ENCODE measurements around the gene LRRTM2. TPM values are rescaled to one million over a fixed set of nuclear protein-coding genes. Genes with fewer than 3 reads are reported as not detected.
"Not testable (repeated sequence)": the region's sequence is repeated elsewhere in the genome, so short reads cannot be mapped to it uniquely, and the experiment has no call there.

The LRRTM2 gene, protein sequence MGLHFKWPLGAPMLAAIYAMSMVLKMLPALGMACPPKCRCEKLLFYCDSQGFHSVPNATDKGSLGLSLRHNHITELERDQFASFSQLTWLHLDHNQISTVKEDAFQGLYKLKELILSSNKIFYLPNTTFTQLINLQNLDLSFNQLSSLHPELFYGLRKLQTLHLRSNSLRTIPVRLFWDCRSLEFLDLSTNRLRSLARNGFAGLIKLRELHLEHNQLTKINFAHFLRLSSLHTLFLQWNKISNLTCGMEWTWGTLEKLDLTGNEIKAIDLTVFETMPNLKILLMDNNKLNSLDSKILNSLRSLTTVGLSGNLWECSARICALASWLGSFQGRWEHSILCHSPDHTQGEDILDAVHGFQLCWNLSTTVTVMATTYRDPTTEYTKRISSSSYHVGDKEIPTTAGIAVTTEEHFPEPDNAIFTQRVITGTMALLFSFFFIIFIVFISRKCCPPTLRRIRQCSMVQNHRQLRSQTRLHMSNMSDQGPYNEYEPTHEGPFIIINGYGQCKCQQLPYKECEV
- total RNA-seq: under 1 TPM; 0.05 to 0.49 (median 0.24) TPM

DNA sequence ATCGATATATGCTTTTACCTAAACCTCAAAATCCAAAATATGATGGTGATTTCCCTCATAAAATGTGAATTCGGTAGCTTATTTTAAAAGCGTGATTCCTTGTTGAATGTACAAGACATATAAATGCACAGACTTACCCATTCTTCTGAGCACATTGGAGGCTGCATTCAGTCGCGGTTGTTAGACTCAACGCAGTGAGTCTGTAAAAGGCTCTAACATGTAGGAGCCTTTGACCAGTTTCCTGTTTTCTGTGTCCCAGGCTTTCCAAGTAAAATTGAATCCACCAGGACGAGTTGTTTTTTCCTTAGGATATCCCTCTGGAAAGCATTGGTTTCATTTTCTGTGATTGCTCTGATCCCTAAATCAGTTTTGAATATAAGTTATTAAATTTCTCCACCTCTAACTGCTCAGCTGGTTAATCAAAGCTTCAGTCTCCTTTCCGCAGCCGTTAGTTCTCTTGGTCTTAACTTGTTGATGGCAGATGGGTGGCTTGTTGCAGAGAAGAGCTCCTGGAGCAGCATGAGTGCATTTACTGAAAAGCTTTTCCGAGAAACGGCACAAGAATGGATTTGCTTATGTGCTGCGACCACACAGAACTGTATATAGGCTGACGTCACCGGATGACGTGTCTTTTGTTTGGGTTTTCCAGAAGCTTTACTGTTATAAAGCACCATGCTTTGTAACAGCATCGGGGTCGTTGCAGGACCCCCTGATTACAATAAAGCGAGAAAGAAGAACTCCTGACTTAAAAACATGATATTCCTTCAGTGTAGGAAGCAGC is at the start of gene LRRTM2:
Gene LRRTM2, minus strand, starts transcription at position 565 of the 781 bp plus-strand sequence. Its CDS starts 424 bp downstream, at position 141.
- no peaks in the 10 kb centered on the region for H3K27me3 ChIP-seq
- peaks cover 43 to 59% of the 10 kb centered on the region in 2 donors for H3K4me1 ChIP-seq
- H3K9me3 ChIP-seq: no peaks in the 10 kb centered on the region
- in situ Hi-C loops (cut with MboI; ENCODE audit: low sequenced_read_pairs in 4 of 4) (no loop called here), intact Hi-C loops (cut with DNase I; ENCODE audit: low total_unique reads) (no loop called here)
- TF ChIP-seq, protein P1, sequence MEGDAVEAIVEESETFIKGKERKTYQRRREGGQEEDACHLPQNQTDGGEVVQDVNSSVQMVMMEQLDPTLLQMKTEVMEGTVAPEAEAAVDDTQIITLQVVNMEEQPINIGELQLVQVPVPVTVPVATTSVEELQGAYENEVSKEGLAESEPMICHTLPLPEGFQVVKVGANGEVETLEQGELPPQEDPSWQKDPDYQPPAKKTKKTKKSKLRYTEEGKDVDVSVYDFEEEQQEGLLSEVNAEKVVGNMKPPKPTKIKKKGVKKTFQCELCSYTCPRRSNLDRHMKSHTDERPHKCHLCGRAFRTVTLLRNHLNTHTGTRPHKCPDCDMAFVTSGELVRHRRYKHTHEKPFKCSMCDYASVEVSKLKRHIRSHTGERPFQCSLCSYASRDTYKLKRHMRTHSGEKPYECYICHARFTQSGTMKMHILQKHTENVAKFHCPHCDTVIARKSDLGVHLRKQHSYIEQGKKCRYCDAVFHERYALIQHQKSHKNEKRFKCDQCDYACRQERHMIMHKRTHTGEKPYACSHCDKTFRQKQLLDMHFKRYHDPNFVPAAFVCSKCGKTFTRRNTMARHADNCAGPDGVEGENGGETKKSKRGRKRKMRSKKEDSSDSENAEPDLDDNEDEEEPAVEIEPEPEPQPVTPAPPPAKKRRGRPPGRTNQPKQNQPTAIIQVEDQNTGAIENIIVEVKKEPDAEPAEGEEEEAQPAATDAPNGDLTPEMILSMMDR (IDR thresholded peaks at IDR 0.05 in 4 of 5, conservative IDR thresholded peaks at IDR 0.05 in 1 of 5): no peak
- no peak for TF ChIP-seq POLR2A (IDR thresholded peaks at IDR 0.05)
- DNase-seq (no peak), ATAC-seq (no peak)
- no peaks in the 10 kb centered on the region for H3K36me3 ChIP-seq
- H3K4me3 ChIP-seq: peak within 1 kb of the TSS in 3 of 4 donors; percentile 11 to 18 (median 16)
- no peak within 1 kb of the TSS for H3K27ac ChIP-seq

- no peak for ATAC-seq
- no peak overlapping the region for H3K27ac ChIP-seq
- in situ Hi-C loops (cut with MboI; ENCODE audit: low sequenced_read_pairs in 4 of 4): no loop called here
- no peaks in the 10 kb centered on the region for H3K9me3 ChIP-seq
- intact Hi-C loops (cut with DNase I; ENCODE audit: low total_unique reads): no loop called here
- TF ChIP-seq, protein P1 (IDR thresholded peaks at IDR 0.05 in 4 of 5, conservative IDR thresholded peaks at IDR 0.05 in 1 of 5): no peak
- no peak for TF ChIP-seq POLR2A (IDR thresholded peaks at IDR 0.05)
- no peaks in the 10 kb centered on the region for H3K27me3 ChIP-seq
- no peak overlapping the region for H3K4me3 ChIP-seq
- peaks cover 0 to 36% of the 10 kb centered on the region in 2 donors for H3K36me3 ChIP-seq
- peaks cover 0 to under 1% of the 10 kb centered on the region in 2 donors for H3K4me1 ChIP-seq
- DNase-seq: no peak
Observed at GRCh38 chr5:138922494-138922893, 47.4 kb upstream of the LRRTM2 start.

DNA sequence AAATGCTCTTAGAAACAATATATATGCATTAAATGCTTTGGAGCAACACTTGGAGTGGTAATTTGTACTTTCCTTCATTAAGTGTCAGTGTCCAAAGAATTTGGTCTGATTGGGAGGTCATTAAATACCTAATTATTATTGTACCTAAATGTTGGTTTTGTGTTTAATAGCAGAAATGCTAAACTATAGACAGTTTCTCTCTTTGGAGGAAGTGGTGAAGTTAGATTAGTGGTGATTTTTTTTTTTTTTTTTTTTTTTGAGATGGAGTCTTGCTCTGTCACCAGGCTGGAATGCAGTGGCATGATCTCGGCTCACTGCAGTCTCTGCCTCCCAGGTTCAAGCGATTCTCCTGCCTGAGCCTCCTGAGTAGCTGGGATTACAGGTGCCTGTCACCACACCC is 46.2 kb upstream of the LRRTM2 start:
- H3K4me3 ChIP-seq; H3K9me3 ChIP-seq; in situ Hi-C loops (cut with MboI; ENCODE audit: low sequenced_read_pairs in 4 of 4); H3K4me1 ChIP-seq; H3K27me3 ChIP-seq; DNase-seq; intact Hi-C loops (cut with DNase I; ENCODE audit: low total_unique reads); H3K27ac ChIP-seq; ATAC-seq: not testable (repeated sequence)
- peaks cover 0 to 28% of the 10 kb centered on the region in 2 donors for H3K36me3 ChIP-seq

- Histone ChIP-seq H3K27ac (no peak overlapping the region), H3K27me3 (no peaks in the 10 kb centered on the region), H3K36me3 (peaks cover 0 to 16% of the 10 kb centered on the region in 2 donors), H3K4me1 (no peaks in the 10 kb centered on the region), H3K4me3 (no peak overlapping the region), H3K9me3 (no peaks in the 10 kb centered on the region)
- in situ Hi-C loops (cut with MboI; ENCODE audit: low sequenced_read_pairs in 4 of 4) (no loop called here), intact Hi-C loops (cut with DNase I; ENCODE audit: low total_unique reads) (no loop called here)
- ATAC-seq (no peak), DNase-seq (no peak)
- no peak for TF ChIP-seq POLR2A (IDR thresholded peaks at IDR 0.05)
- TF ChIP-seq, protein P1 (IDR thresholded peaks at IDR 0.05 in 4 of 5, conservative IDR thresholded peaks at IDR 0.05 in 1 of 5): no peak
Observed at GRCh38 chr5:138920181-138920580, 45.0 kb upstream of the LRRTM2 start.

DNA sequence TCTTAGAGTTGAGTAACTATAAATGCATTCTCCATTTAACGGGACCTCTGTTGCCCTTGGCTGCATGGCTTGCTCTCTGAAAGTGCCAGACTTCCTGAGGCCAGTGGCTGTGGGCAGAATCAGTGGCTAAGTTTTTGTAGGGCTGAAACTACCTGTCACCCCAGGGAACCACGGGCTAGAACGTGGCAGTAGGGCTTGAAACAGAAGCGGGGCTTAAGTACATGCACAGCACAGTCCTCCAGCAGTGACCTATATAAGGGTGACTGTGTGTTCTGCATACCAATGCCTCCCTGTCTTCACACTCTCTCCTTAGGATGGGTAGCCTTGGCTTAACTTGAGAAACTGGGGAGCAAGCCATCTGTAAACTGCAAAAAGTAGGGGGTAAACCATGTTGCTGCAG is 43.6 kb upstream of the LRRTM2 start:
- ATAC-seq (no peak), DNase-seq (no peak)
- Histone ChIP-seq H3K27me3 (no peaks in the 10 kb centered on the region), H3K27ac (no peak overlapping the region), H3K4me3 (no peak overlapping the region), H3K4me1 (no peaks in the 10 kb centered on the region), H3K9me3 (no peaks in the 10 kb centered on the region), H3K36me3 (peaks cover 0 to 6% of the 10 kb centered on the region in 2 donors)
- in situ Hi-C loops (cut with MboI; ENCODE audit: low sequenced_read_pairs in 4 of 4): no loop called here
- intact Hi-C loops (cut with DNase I; ENCODE audit: low total_unique reads): no loop called here
- TF ChIP-seq, protein P1 (IDR thresholded peaks at IDR 0.05 in 4 of 5, conservative IDR thresholded peaks at IDR 0.05 in 1 of 5): no peak
- TF ChIP-seq POLR2A (IDR thresholded peaks at IDR 0.05): no peak

Measured in gastrocnemius medialis (tissue), 4 donors.